GM19395 (cell line): ENCODE measurements around the gene TTYH3.

Experiments used
- ATAC-seq: cut with Tn5 transposase; IDR thresholded peaks from one replicate; pipeline ENCODE4 v1.9.1; 2021; ENCODE audit warnings: mild to moderate bottlenecking, moderate library complexity; ENCODE audit not compliant: unreplicated experiment

TTYH3 gene

GRCh38 chr7:2633538-2634266 is 1.9 kb downstream of the TTYH3 start:
- no peak for ATAC-seq

GRCh38 chr7:2634267-2635145 is 2.7 kb downstream of the TTYH3 start:
- ATAC-seq = no peak

DNA sequence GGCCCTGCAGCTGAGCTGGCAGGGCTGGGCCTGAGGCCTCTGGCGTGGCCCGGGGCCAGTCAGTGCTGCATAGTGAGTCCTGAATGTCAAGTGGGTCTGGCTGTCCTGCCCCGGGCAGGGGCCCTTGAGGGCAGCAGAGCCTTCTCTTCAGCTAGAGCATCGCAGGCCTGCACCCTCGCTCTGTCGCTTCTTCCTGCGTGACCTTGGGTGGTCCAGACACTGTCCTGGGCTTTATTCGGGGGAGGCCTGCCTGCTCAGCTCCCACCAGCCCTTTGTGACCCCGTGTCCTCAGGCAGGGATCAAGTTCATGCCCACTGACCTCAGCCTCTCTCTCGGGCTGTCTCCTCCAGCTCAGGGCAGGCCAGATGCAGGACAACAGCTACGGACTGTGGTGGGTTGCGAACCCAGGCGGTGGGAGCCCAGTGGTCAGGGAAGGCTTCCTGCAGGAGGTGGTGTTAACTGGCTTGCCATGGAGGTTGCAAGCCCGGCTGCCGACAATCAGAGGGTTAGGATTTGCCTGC is 3.4 kb downstream of the TTYH3 start:
- no peak for ATAC-seq

DNA sequence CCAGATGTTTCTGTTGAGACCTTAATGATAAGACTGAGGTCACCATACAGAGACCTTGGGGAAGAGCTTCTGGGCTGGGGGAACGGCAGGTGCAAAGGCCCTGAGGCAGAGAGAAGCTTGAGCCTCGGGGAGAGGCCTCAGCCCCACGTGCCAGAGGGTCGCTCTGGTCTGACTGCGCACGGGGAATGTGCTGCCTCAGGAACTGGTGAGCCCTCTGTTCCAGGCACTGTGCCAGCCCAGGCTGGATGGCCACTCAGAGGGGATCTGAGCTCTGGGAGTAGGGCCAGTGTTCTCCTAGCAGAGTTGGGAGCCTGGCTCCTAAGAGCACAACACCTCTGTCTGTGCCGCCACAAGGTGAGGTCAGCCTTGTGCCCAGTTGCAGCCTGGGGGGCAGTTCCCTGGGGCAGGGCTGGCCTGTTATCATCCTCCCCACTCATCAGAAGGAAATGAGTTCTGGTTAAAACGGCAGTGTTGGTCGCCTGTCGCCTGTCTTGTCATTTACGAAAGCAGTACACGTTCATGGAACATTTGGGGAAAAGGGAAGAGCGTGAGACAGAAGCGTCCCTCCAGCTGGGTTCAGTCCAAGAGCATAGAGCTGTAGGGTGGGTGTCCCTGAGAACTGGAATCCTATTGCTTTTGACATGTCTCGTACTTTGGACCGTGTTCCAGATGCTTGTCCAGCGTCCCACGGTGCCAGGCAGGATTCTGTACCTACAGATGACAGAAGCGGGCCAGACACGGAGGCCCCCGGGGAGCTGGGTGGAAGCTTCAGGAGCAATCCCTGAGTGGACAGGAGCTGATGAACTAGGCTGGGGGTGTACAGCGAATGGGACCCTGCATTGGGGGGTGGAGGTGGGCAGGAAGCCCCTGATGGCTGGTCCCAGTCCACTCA is 4.3 kb downstream of the TTYH3 start:
- ATAC-seq = no peak

DNA sequence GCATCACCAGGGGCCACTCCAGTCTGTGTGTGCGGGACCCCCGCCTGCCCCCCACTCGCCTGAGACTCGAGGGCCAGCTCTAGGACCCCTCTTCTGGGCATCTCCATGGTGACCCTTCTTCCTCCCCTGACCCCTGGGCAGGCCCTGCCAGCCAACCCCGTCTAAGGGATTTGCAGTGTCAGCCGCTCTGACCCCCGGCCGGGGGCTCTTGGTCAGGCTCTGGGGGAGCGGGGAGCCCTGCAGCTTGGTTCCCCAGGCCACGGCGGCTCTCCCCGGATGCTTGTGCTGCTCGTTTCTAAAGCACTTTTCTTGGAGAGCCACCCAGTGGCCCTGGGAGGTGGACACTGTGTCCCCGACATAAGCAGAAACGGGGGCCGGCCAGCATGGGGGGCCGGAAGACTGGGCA is 5.3 kb downstream of the TTYH3 start:
- no peak for ATAC-seq

- peak; percentile 30 for ATAC-seq
These were observed 5.9 kb downstream of the TTYH3 start for GRCh38 chr7:2637505-2638223.

GRCh38 chr7:2638224-2638991 is 6.6 kb downstream of the TTYH3 start:
- ATAC-seq = no peak

- ATAC-seq = no peak
These were observed 7.4 kb downstream of the TTYH3 start for GRCh38 chr7:2639181-2639681.

- ATAC-seq = no peak
These were observed 8.1 kb downstream of the TTYH3 start for GRCh38 chr7:2639695-2640481.

DNA sequence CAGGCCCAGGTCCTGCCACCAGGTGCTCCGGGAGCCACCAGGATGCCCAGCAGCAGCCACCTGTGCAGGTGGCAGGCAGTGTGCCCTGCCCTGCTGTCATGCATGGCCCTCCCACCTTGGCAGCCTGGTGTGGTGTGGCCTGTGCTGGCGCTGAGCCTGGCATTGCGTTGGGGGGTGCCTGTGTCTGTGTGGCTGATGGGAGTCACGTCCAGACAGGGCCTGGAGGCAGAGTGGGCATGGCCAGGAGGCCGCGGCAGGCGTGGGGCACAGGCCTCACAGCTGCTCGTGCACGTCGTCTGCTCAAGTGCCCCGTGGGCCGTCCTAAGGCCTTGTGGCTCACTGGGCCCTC is 8.7 kb downstream of the TTYH3 start:
- no peak for ATAC-seq

DNA sequence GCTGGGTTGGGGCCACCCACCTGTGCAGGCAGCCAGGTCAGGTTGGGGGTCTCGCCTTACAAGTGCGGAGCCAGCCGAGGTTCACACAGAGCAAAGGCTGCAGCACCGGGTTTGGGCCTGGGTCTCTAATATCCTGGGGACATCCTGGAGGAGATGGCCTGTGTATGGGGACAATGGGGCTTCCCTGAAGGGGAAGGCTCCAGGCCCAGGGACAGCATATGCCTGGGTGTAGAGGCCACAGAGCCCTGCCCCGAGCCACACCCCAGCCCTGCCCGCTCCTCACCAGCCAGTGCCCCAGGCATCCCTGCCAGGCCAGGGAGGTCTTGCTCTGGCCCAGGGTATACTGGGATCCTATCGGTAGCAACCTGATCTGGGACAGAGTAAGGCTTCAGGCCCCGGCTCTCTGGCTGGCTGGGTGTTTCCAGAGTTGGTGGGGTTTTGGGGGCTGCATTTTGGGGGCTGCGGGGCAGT is 9.1 kb downstream of the TTYH3 start:
- no peak for ATAC-seq

GRCh38 chr7:2641406-2642393 is 9.9 kb downstream of the TTYH3 start:
- peak; percentile 53 for ATAC-seq

GRCh38 chr7:2643386-2644219 is 11.8 kb downstream of the TTYH3 start:
- no peak for ATAC-seq

DNA sequence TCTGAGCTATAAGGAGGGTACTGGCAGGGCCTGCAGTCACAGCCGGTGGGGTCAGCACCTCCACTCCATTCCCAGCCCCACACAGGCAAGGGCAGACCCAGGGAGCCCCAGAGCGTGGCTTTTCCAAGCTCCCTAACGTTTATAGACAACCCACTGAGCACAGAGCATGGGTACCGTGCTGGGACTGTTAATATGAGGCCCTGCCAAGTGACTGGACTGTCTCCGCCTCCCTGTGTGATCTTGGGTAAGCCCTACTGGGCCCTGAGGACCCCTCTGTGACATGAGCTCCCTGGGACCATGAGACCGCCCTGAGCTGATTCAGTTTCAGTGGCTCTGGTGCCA is 12.4 kb downstream of the TTYH3 start:
- no peak for ATAC-seq

DNA sequence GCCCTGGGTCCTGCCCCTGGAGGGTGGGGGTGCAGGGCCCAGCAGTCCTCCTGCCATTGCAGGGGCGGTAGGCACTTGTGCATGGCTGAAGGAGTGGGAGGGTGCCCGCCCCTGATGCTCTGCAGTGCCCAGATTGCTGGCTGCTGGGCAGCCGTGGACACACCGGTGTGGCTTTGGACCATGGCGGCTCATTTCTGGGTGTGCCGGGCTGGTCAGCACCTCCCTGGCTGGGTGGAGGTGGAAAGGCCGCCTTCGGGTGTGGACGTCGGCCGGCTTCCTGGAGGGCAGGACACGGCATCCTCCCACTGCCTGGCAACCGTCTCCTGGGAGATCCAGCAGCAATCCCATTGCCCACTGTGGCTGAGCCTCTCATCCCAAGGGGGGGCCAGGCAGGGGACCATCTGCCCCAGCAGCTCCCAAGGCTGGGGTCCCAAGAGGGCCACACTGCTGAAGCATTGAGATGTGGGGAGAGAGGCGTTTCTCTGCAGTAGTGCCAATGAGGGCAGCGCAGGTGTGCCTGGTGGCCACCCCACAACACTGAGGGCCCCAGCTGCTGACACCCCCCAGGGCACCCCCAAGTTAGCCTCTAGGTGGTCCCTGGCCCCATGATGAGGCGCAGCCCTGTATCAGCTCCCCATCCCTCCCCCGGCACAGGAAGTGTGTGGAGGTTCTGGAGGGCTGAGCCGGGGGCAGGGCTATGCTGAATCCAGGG is 12.9 kb downstream of the TTYH3 start:
- peak; percentile 46 for ATAC-seq

- ATAC-seq = peak; percentile 77
These were observed 13.6 kb downstream of the TTYH3 start for GRCh38 chr7:2645274-2645868.
